Mesenchymal stem cell (in vitro differentiated cells and primary cell): Measurements from ENCODE around the gene EFNA5.

Source experiments
- DNase-seq: peaks from one replicate; pipeline ENCODE4 v3.0.0-alpha.2; 2013
- H2AFZ ChIP-seq: one replicate; pipeline ENCODE4 v1.6.1; 2013; ENCODE audit warnings: low read depth, mild to moderate bottlenecking, control low read depth, inconsistent platforms, low read length, moderate library complexity
- H2AK5ac ChIP-seq: 2 replicates; pipeline ENCODE4 v1.6.1; 2013; ENCODE audit warnings: low read length, moderate library complexity, mild to moderate bottlenecking, inconsistent platforms; ENCODE audit not compliant: severe bottlenecking
- H2BK120ac ChIP-seq: one replicate; pipeline ENCODE4 v1.6.1; 2013; ENCODE audit warnings: low read depth, mild to moderate bottlenecking, inconsistent platforms, low read length, moderate library complexity
- H2BK12ac ChIP-seq, 2 experiments: one replicate each; pipeline ENCODE4 v1.6.1; 2013; ENCODE audit warnings: inconsistent platforms in 2 of 2, low read length in 2 of 2, mild to moderate bottlenecking in 2 of 2, moderate library complexity in 2 of 2, control low read depth in 1 of 2
- H2BK15ac ChIP-seq: one replicate; pipeline ENCODE4 v1.6.1; 2013; ENCODE audit warnings: mild to moderate bottlenecking, low read depth, inconsistent platforms; ENCODE audit not compliant: poor library complexity, severe bottlenecking
- H2BK5ac ChIP-seq: 2 replicates; pipeline ENCODE4 v1.6.1; 2013; ENCODE audit warnings: low read depth, mild to moderate bottlenecking, low read length, control low read depth, inconsistent platforms; ENCODE audit not compliant: poor library complexity, severe bottlenecking
- H3K14ac ChIP-seq, 2 experiments: one replicate each; pipeline ENCODE4 v1.6.1; 2013; ENCODE audit warnings: inconsistent platforms in 2 of 2, low read length in 2 of 2, control low read depth in 1 of 2, mild to moderate bottlenecking in 1 of 2, moderate library complexity in 1 of 2
- H3K18ac ChIP-seq, 2 experiments: one replicate each; pipeline ENCODE4 v1.6.1; 2013; ENCODE audit warnings: inconsistent platforms in 2 of 2, low read length in 2 of 2, control low read depth in 1 of 2, low read depth in 1 of 2, mild to moderate bottlenecking in 1 of 2
- H3K23ac ChIP-seq, 2 experiments: one replicate each; pipeline ENCODE4 v1.6.1; 2013; ENCODE audit warnings: inconsistent platforms in 2 of 2, low read length in 2 of 2, mild to moderate bottlenecking in 2 of 2, moderate library complexity in 2 of 2, control low read depth in 1 of 2
- H3K27ac ChIP-seq: 2 replicates; pipeline ENCODE4 v1.5.1; 2013; ENCODE audit warnings: mild to moderate bottlenecking, moderate library complexity, low read length, control low read depth, inconsistent platforms; ENCODE audit not compliant: poor library complexity, severe bottlenecking
- H3K27me3 ChIP-seq, 2 experiments: 2 replicates each; pipeline versions ENCODE4 v1.6.1 to v1.7.0; 2013; ENCODE audit warnings: low read length in 2 of 2, mild to moderate bottlenecking in 2 of 2, moderate library complexity in 2 of 2, control low read depth in 1 of 2, inconsistent platforms in 1 of 2; ENCODE audit not compliant: control insufficient read depth in 1 of 2, insufficient read depth in 1 of 2
- H3K36me3 ChIP-seq, 2 experiments: 2 replicates each; pipeline versions ENCODE4 v1.6.1 to v1.7.0; 2013; ENCODE audit warnings: low read length in 2 of 2, control low read depth in 1 of 2, inconsistent platforms in 1 of 2, low read depth in 1 of 2, mild to moderate bottlenecking in 1 of 2; ENCODE audit not compliant: insufficient read depth in 2 of 2, control insufficient read depth in 1 of 2
- H3K4ac ChIP-seq, 2 experiments: one replicate each; pipeline ENCODE4 v1.6.1; 2013; ENCODE audit warnings: inconsistent platforms in 2 of 2, low read length in 2 of 2, mild to moderate bottlenecking in 2 of 2, moderate library complexity in 2 of 2, control low read depth in 1 of 2, low read depth in 1 of 2
- H3K4me1 ChIP-seq: 2 replicates; pipeline ENCODE4 v1.6.1; 2013; ENCODE audit warnings: low read depth, low read length, control low read depth; ENCODE audit not compliant: control insufficient read depth, insufficient read depth
- H3K4me2 ChIP-seq: 2 replicates; pipeline ENCODE4 v1.6.1; 2013; ENCODE audit warnings: low read length, mild to moderate bottlenecking, inconsistent platforms; ENCODE audit not compliant: poor library complexity, severe bottlenecking
- H3K4me3 ChIP-seq, 2 experiments: 2 replicates each; pipeline versions ENCODE4 v1.5.1 to v1.7.0; 2013; ENCODE audit warnings: low read length in 2 of 2, mild to moderate bottlenecking in 2 of 2, control low read depth in 1 of 2, low read depth in 1 of 2; ENCODE audit not compliant: insufficient read depth in 1 of 2
- H3K79me1 ChIP-seq: replicated peaks from 2 replicates; pipeline ENCODE4 v1.6.1; 2013; ENCODE audit warnings: mild to moderate bottlenecking, control low read depth, low read length, inconsistent platforms; ENCODE audit not compliant: poor library complexity, severe bottlenecking
- H3K9ac ChIP-seq: 2 replicates; pipeline ENCODE4 v1.7.0; 2013; ENCODE audit warnings: mild to moderate bottlenecking, low read length, moderate library complexity
- H3K9me3 ChIP-seq: 2 replicates; pipeline ENCODE4 v1.7.0; 2013; ENCODE audit warnings: mild to moderate bottlenecking, low read length; ENCODE audit not compliant: control insufficient read depth
- H4K8ac ChIP-seq: one replicate; pipeline ENCODE4 v1.6.1; 2013; ENCODE audit warnings: inconsistent platforms, mild to moderate bottlenecking, low read length, moderate library complexity
- H4K91ac ChIP-seq: one replicate; pipeline ENCODE4 v1.6.1; 2013; ENCODE audit warnings: mild to moderate bottlenecking, low read length, inconsistent platforms
- WGBS: methylation state at CpG from one replicate; pipeline ENCODE4 v1.1.7; 2013; ENCODE audit warnings: mixed read lengths; 5-methylcytosine and 5-hydroxymethylcytosine counted together

The EFNA5 gene

DNA sequence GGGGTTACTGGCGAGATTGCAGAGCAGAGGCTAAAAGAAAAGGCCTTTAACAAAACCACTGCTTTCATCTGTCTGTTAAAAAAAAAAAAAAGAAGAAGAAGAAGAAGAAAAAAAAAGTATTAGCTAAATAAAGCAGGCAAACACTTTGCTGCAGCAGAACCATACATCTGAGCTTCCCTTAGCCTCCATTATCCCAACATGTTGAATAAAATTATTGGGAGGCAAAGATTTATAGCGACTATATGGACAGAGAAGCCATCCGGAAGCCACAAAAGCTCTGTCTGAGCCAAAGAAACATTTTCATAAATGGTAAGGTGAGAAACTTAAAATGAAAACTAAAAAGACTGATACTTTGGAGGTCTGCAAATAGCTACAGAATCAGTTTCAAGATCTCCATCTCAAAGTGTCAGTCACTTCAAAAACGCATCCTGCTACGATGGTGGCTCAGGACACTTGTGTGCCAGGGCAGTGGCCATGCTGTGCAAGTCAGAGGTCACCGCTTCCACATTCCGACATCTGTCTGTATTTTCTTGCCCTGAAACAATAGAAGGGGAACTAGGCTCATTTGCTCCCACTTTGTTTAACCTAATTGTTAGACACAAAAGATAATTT is 9.6 kb downstream of the EFNA5 start:
- no peak overlapping the region for H2AFZ ChIP-seq
- no peak overlapping the region for H2BK15ac ChIP-seq
- no peak overlapping the region for H3K14ac ChIP-seq
- H2BK5ac ChIP-seq = no peak overlapping the region
- no peaks in the 10 kb centered on the region for H3K36me3 ChIP-seq
- no peaks in the 10 kb centered on the region for H3K27me3 ChIP-seq
- no peak overlapping the region for H2BK120ac ChIP-seq
- no peak overlapping the region for H4K91ac ChIP-seq
- H4K8ac ChIP-seq = peak overlapping the region; percentile 42
- H3K4ac ChIP-seq = no peak overlapping the region
- H2BK12ac ChIP-seq = no peak overlapping the region
- H3K4me2 ChIP-seq = peak overlapping the region; percentile 40
- H3K79me1 ChIP-seq = peaks cover 3% of the 10 kb centered on the region
- WGBS = 89% methylated on average over 4 of the region's 7 CpGs
- DNase-seq = no peak
- H2AK5ac ChIP-seq = no peak overlapping the region
- H3K27ac ChIP-seq = no peak overlapping the region
- H3K18ac ChIP-seq = no peak overlapping the region
- peaks cover 2% of the 10 kb centered on the region for H3K4me1 ChIP-seq
- H3K9me3 ChIP-seq = no peaks in the 10 kb centered on the region
- H3K4me3 ChIP-seq = no peak overlapping the region
- H3K9ac ChIP-seq = no peak overlapping the region
- H3K23ac ChIP-seq = no peak overlapping the region

DNA sequence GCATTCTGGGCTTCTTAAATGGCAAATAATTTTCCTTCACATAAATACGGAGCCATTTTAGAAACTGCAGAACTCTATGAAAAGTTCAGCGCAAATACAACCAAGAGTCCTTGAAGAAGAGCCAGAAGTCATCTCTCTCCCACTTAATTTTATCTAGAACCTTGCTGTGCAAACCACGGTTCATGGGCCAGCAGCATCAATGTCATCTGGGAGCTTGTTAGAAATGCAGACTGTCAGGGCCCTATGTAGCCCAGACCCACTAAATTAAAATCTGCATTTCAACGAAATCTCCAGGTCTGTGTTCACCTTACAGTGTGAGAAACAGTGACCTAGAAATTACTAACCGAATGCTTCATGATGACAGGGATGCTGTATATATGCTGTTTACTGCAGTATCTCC is 12.2 kb downstream of the EFNA5 start:
- Histone ChIP-seq H2AFZ (no peak overlapping the region), H3K23ac (no peak overlapping the region), H3K27ac (no peak overlapping the region), H3K4ac (no peak overlapping the region), H4K91ac (no peak overlapping the region), H2BK120ac (no peak overlapping the region), H3K4me2 (no peak overlapping the region), H3K9me3 (no peaks in the 10 kb centered on the region), H3K27me3 (no peaks in the 10 kb centered on the region), H2BK12ac (no peak overlapping the region), H3K9ac (no peak overlapping the region), H2BK5ac (no peak overlapping the region), H3K79me1 (peaks cover 3% of the 10 kb centered on the region), H2AK5ac (no peak overlapping the region), H3K4me3 (no peak overlapping the region), H3K36me3 (no peaks in the 10 kb centered on the region), H4K8ac (no peak overlapping the region), H2BK15ac (no peak overlapping the region), H3K18ac (no peak overlapping the region), H3K4me1 (peaks cover 3% of the 10 kb centered on the region), H3K14ac (no peak overlapping the region)
- DNase-seq = no peak
- WGBS = 91% methylated on average over 5 of the region's 5 CpGs

DNA sequence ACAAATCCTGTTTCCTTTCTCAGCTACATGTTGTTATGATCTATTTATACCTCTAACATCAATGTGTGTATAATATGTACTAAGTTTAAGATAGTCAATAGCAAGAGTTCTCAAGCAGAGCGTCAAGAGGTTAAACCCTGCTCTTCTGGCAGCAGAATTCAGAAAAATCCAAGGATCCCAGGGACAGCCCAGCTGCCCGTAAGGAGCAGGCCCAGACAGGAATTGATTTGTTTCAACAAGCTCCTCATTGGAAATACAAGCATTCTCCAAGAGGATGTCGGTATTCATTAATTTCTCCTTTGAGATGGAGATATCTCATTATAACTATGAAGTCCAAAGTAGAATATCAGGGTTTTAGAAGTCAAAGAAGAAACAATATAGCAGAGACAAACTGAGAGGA is 14.9 kb downstream of the EFNA5 start:
- Histone ChIP-seq H3K4me3 (no peak overlapping the region), H2BK12ac (no peak overlapping the region), H3K9ac (no peak overlapping the region), H3K14ac (no peak overlapping the region), H3K27ac (no peak overlapping the region), H3K4me1 (peaks cover 1% of the 10 kb centered on the region), H3K4me2 (no peak overlapping the region), H3K79me1 (peaks cover 3% of the 10 kb centered on the region), H3K4ac (no peak overlapping the region), H2AK5ac (no peak overlapping the region), H3K27me3 (no peaks in the 10 kb centered on the region), H3K36me3 (no peaks in the 10 kb centered on the region), H3K23ac (no peak overlapping the region), H3K9me3 (no peaks in the 10 kb centered on the region), H4K8ac (no peak overlapping the region), H3K18ac (no peak overlapping the region), H2BK5ac (no peak overlapping the region), H2BK120ac (no peak overlapping the region), H2BK15ac (no peak overlapping the region), H4K91ac (no peak overlapping the region), H2AFZ (no peak overlapping the region)
- WGBS = 79% methylated on average over 2 of the region's 3 CpGs
- DNase-seq = no peak

DNA sequence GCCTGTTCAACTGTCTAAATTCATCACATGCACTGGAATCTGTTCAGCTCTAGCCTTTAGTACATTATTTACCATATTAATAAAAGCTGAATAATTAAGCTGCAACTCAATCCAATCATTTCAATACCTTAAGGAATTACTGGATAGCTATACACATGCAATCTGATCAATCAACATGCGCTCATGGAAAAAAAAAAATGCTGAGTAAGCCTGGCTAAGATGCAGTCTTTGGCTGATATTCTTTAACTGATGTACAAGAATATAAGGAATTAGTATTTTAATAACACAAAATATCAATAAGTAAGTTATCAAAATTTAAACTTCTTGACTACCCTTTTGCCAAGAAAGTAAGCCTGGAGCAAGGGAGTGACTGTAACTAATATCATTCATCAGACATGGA is 15.9 kb downstream of the EFNA5 start:
- Histone ChIP-seq H3K4me3 (no peak overlapping the region), H3K27ac (no peak overlapping the region), H2BK120ac (no peak overlapping the region), H3K18ac (no peak overlapping the region), H3K9me3 (no peaks in the 10 kb centered on the region), H3K4ac (no peak overlapping the region), H2BK15ac (no peak overlapping the region), H2BK12ac (no peak overlapping the region), H3K4me1 (peaks cover 1% of the 10 kb centered on the region), H3K14ac (no peak overlapping the region), H3K4me2 (no peak overlapping the region), H2AFZ (no peak overlapping the region), H3K36me3 (no peaks in the 10 kb centered on the region), H2BK5ac (no peak overlapping the region), H3K79me1 (peaks cover 3% of the 10 kb centered on the region), H4K8ac (no peak overlapping the region), H3K23ac (no peak overlapping the region), H2AK5ac (no peak overlapping the region), H4K91ac (no peak overlapping the region), H3K9ac (no peak overlapping the region), H3K27me3 (no peaks in the 10 kb centered on the region)
- no CpG with 5 or more reads among the region's 1 CpG for WGBS
- no peak for DNase-seq
